OCI-M2 (cell line): ENCODE measurements around the gene NDUFS3.

ENCODE experiments used
- DNase-seq: peaks from one replicate; lab custom pipeline; 2025; ENCODE audit not compliant: unreplicated experiment; lab: John Stamatoyannopoulos, UW

The NDUFS3 gene

GRCh38 chr11:47589977-47590861, 11.3 kb downstream of the NDUFS3 start:
- no peak for DNase-seq

GRCh38 chr11:47591764-47592163, 12.9 kb downstream of the NDUFS3 start:
- DNase-seq: no peak

GRCh38 chr11:47592251-47592650, 13.4 kb downstream of the NDUFS3 start:
- no peak for DNase-seq

GRCh38 chr11:47592970-47593369, 14.1 kb downstream of the NDUFS3 start:
- no peak for DNase-seq

- DNase-seq: no peak
Measured at GRCh38 chr11:47593492-47593933, 14.6 kb downstream of the NDUFS3 start.

GRCh38 chr11:47593934-47594855, 15.3 kb downstream of the NDUFS3 start, which contains the start of gene C1QTNF4:
C1QTNF4 (minus strand) TSS chr11:47594411; CDS start chr11:47590810, 3,601 bp downstream.
- DNase-seq: no peak

- DNase-seq: no peak
Measured at GRCh38 chr11:47595029-47595428, 16.2 kb downstream of the NDUFS3 start.

GRCh38 chr11:47595967-47596366, 17.1 kb downstream of the NDUFS3 start:
- no peak for DNase-seq

- no peak for DNase-seq
Measured at GRCh38 chr11:47599902-47600301, 21.0 kb downstream of the NDUFS3 start.

- DNase-seq: no peak
Measured at GRCh38 chr11:47603295-47603694, 24.4 kb downstream of the NDUFS3 start.

- DNase-seq: no peak
Measured at GRCh38 chr11:47605921-47606320, 27.0 kb downstream of the NDUFS3 start.

- no peak for DNase-seq
Measured at GRCh38 chr11:47606731-47607130, 27.9 kb downstream of the NDUFS3 start.

GRCh38 chr11:47607380-47607779, 28.5 kb downstream of the NDUFS3 start:
- no peak for DNase-seq

GRCh38 chr11:47609675-47610074, 30.8 kb downstream of the NDUFS3 start:
- no peak for DNase-seq

GRCh38 chr11:47611348-47611794, 32.5 kb downstream of the NDUFS3 start:
- no peak for DNase-seq

GRCh38 chr11:47615249-47615648, 36.4 kb downstream of the NDUFS3 start:
- no peak for DNase-seq

- no peak for DNase-seq
Measured at GRCh38 chr11:47616726-47617416, 38.0 kb downstream of the NDUFS3 start.

- DNase-seq: no peak
Measured at GRCh38 chr11:47617417-47617809, 38.5 kb downstream of the NDUFS3 start.

GRCh38 chr11:47620836-47621378, 42.0 kb downstream of the NDUFS3 start:
- no peak for DNase-seq

- DNase-seq: no peak
Measured at GRCh38 chr11:47626234-47626633, 47.4 kb downstream of the NDUFS3 start.

- DNase-seq: no peak
Measured at GRCh38 chr11:47628026-47628425, 49.2 kb downstream of the NDUFS3 start.
